Fibroblast of mammary gland (primary cell): ENCODE data around the gene ADNP.
"Not testable (repeated sequence)": the region's sequence is repeated elsewhere in the genome, so short reads cannot be mapped to it uniquely, and the experiment has no call there.

Experiments
- DNase-seq: peaks from one replicate; pipeline ENCODE4 v3.0.0-alpha.2; 2010; ENCODE audit warnings: low read depth
- H3K4me3 ChIP-seq: 2 replicates; pipeline ENCODE4 v1.5.1; 2011; ENCODE audit warnings: low read depth, mild to moderate bottlenecking, low read length, moderate library complexity; ENCODE audit not compliant: control insufficient read depth
- CTCF ChIP-seq: conservative IDR thresholded peaks from 2 replicates; pipeline ENCODE4 v1.5.1; 2011; ENCODE audit warnings: low read depth, low read length, inconsistent platforms; ENCODE audit not compliant: control insufficient read depth, insufficient read depth

Gene ADNP

GRCh38 chr20:50883856-50884255 lies 47.4 kb downstream of the ADNP start:
- H3K4me3 ChIP-seq, result no peak overlapping the region
- TF ChIP-seq CTCF, result no peak
- no peak for DNase-seq

- H3K4me3 ChIP-seq, DNase-seq: not testable (repeated sequence)
Observed at GRCh38 chr20:50881759-50882424, 49.3 kb downstream of the ADNP start.

- no peak for TF ChIP-seq CTCF
- no peak for DNase-seq
- H3K4me3 ChIP-seq, result no peak overlapping the region
Observed at GRCh38 chr20:50879649-50880550, 51.3 kb downstream of the ADNP start.

- no peak overlapping the region for H3K4me3 ChIP-seq
- TF ChIP-seq CTCF, result no peak
- no peak for DNase-seq
Observed at GRCh38 chr20:50877232-50877743, 53.9 kb downstream of the ADNP start.

GRCh38 chr20:50876816-50877215 lies 54.4 kb downstream of the ADNP start:
- no peak for DNase-seq
- no peak for TF ChIP-seq CTCF

GRCh38 chr20:50876063-50876685 lies 55.1 kb downstream of the ADNP start:
- H3K4me3 ChIP-seq, result no peak overlapping the region
- TF ChIP-seq CTCF, result no peak
- DNase-seq, result no peak

More at GRCh38 chr20:50876816-50877215, 54.4 kb downstream of the ADNP start:
- no peak overlapping the region for H3K4me3 ChIP-seq
